CD4-positive, alpha-beta T cell treated with Interleukin-17A for 1 hour (primary cell): Measurements from ENCODE around the gene COQ4.
"Not testable (repeated sequence)": the region's sequence is repeated elsewhere in the genome, so short reads cannot be mapped to it uniquely, and the experiment has no call there.

ENCODE experiments used
- DNase-seq: peaks from one replicate; pipeline ENCODE4 v3.0.0-alpha.2; 2020

COQ4 gene

DNA sequence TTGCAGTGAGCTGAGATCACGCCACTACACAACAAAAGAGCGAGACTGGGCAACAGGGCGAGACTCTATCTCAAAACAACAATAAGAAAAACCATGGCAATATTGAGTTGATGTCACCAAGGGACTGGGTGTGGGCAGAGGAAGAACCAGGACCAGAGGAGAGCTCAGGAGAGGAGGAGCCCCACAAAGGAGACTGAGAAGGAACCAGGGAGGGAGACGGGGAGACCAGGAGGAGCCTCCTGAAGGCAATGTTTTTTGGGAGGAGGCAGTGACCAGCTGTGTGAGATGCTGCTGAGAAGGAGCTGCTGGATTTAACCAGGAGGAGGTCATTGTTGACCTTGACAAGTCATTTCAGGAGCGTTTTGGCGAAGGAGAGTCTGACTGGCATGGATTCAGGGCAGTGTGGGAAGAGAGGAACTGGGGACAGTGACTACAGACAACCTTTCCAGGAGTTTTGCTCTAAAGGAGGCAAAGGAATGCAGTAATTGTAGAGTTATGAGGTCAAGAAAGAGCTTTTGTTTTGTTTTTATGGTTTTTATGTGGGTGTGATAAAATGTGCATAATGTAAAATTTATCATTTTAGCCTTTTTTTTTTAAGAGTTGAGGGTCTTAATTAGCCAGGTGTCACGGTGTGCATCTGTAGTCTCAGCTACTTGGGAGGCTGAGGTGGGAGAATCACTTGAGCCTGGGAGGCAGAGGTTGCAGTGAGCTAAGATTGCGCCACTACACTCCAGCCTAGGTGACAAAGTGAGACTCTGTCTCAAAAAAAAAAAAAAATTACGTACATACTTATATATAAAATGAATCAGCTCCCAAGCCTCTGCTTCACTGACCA is 18.3 kb upstream of the COQ4 start:
- no peak for DNase-seq

DNA sequence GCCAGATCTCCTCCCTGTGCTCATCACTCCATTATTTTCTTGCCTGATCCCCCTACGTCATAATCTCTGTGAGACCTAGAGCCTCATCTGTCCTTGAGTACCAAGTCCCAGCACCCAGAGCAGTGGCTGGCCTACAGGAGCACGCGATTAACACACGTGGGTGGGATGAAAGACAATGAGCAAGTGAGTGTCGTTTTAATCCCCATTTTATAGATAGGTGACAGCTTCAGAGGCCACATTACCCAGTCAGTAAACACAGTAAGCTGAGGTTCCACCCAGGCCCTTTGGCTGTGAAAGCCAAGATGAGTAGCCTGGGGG is 17.7 kb upstream of the COQ4 start:
- no peak for DNase-seq

DNA sequence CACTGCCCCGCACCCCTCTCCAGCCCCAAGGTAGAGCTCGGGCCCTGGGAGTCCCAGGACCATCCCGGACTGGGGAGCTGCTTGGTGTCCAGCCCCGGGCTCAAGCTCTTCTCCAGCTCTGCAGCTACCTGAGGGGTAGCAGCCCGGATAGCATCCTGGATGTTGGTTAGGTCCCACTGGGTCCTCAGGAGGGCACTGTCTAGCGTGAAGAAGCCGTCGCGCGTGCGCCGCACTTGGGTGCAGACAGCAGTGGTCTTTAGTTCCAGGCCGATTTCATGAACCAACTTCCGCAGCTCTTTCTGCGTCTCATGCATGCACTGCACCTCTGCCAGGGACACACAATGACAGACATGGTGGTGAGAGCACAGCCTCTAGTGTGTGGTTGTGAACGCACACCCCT is 13.1 kb upstream of the COQ4 start:
- no peak for DNase-seq

DNA sequence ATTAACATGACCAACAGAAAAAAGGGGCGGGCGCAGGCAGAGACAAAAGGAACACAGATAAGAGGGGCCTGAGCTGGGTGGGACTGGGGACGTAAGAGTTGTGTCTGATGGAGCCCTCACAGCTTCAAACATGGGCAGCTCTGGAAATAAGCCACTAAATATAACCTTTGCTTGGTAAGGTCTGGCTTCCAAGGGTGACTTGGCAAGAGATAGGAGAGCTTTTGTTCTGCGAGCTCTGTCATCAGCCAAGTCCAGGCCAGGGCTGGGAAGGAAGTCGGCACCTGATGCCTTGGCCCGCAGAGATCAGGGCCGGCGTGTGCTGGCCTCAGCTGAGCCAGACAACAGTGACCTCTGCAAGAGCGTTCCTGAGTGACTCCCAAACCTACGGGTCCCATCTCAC is 12.2 kb upstream of the COQ4 start:
- no peak for DNase-seq

GRCh38 chr9:128314697-128315096 is 7.9 kb upstream of the COQ4 start:
- DNase-seq, result no peak

GRCh38 chr9:128316421-128316820 is 6.2 kb upstream of the COQ4 start:
- no peak for DNase-seq

DNA sequence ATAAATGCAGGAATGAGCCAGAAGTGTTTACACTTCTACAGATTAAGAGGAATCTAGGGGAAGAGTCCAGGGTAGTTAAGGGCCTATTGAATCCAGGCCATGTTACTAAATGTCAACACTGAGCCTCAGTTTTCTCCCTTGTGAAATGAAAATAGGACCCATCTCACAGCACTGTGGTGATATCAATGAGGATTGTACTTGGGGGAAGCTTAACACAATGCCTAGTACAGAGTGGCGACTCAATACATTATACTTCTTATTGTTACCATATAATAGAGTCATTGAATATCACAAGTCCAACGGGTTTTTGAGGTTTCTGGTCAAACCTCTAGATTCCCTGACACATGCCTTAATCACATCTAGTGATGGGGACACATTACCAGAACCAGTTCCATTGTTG is 5.0 kb upstream of the COQ4 start:
- DNase-seq, result no peak

DNA sequence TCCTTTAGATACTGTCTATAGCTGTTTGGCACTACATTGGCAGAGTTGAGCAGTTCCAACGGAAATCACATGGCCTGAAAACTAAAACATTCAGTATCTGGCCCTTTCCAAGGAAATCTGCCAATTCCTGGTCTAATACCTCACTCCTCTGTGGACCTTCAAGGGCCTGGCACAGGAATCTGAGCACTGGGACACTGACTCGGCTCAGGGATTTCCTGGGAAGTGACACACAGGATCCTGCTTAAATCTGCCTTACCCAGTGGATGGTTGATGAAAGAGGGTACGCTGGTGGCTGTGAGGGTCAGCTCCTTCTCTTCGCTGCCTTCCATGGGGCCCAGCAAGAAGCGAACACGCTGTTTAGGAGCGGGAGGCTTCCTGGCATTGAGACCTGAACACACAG is 1.3 kb upstream of the COQ4 start:
- no peak for DNase-seq

GRCh38 chr9:128321879-128322403 is 698 bp upstream of the COQ4 start:
- DNase-seq, result no peak

- no peak for DNase-seq
Observed at GRCh38 chr9:128323212-128323730, 632 bp downstream of the COQ4 start.

DNA sequence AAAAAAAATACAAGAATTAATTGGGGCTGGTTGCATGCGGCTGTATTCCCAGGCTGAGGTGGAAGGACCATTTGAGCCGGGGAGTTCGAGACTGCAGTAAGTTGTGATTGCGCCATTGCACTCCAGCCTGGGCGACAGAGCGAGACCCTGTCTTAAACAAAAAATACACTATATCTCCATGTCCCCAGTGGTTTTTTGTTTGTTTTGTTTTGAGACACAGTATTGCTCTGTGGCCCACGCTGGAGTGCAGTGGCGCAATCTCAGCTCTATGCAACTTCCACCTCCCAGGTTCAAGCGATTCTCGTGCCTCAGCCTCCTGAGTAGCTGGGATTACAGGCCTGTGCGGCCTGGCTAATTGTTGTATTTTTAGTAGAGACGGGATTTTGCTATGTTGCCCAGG is 1.2 kb downstream of the COQ4 start:
- no peak for DNase-seq

GRCh38 chr9:128324401-128324800 is 1.8 kb downstream of the COQ4 start:
- DNase-seq, result no peak

- no peak for DNase-seq
Observed at GRCh38 chr9:128325629-128326028, 3.0 kb downstream of the COQ4 start.

DNA sequence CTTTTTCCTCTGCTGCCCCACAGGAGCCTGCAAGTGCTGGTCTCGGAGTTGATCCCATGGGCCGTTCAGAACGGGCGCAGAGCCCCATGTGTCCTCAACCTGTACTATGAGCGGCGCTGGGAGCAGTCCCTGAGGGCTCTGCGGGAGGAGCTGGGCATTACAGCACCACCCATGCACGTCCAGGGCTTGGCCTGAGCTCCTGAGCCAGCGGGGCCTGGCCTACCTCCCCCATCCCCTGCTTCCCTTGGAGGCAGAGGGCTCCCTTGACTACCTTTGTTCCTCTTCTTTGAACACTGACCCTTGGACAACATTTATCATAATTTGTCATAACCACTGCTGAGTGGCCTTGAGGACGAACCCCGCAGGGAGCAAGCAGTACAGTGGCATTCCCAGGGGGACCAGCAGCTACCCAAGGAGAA is 10.8 kb downstream of the COQ4 start:
- no peak for DNase-seq

DNA sequence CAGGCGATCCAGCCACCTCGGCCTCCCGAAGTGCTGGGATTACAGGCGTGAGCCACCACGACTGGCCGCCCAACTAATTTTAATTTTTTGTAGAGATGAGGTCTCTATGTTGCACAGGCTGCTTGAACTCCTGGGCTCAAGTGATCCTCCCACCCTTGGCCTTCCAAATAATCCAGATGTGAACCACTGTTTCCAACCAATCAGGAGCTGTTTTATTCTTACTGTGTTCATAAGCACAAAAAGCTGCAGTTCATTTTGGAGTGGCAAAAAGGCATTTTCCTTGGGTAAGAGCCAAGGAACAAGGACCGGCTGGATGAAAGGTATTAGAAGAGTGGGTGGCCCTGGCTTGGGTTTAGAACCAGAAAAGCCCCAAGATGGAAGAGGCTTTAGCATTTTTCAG is 12.5 kb downstream of the COQ4 start:
- no peak for DNase-seq

GRCh38 chr9:128335914-128336313 is 13.3 kb downstream of the COQ4 start:
- DNase-seq, result no peak

DNA sequence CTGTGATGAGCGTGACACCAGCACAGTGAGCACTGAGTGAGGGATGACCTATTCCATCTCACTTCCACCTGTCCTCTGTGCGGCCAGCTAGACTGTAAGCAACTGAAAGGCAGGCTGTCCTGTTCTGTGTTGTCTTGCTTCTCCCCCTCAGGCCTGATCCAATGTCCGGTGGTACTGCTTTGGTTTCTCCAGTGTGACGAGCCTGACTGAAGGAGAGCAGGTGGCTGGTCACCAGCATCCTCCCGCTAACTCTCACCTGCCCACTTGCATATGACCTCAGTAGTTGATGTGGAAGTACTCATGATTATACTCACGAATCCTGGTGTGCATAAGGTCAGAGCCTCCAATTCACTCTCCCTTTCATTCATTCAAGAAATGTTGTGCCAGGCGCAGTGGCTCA is 15.3 kb downstream of the COQ4 start:
- no peak for DNase-seq

- DNase-seq, result not testable (repeated sequence)
Observed at GRCh38 chr9:128338852-128339614, 16.4 kb downstream of the COQ4 start.

- DNase-seq, result peak; percentile 84
Observed at GRCh38 chr9:128339761-128340690, 17.4 kb downstream of the COQ4 start, which contains the start of gene SLC27A4. Gene SLC27A4, plus strand, starts transcription at chr9:128340527. Its CDS starts 2,606 bp downstream, at chr9:128343133.

DNA sequence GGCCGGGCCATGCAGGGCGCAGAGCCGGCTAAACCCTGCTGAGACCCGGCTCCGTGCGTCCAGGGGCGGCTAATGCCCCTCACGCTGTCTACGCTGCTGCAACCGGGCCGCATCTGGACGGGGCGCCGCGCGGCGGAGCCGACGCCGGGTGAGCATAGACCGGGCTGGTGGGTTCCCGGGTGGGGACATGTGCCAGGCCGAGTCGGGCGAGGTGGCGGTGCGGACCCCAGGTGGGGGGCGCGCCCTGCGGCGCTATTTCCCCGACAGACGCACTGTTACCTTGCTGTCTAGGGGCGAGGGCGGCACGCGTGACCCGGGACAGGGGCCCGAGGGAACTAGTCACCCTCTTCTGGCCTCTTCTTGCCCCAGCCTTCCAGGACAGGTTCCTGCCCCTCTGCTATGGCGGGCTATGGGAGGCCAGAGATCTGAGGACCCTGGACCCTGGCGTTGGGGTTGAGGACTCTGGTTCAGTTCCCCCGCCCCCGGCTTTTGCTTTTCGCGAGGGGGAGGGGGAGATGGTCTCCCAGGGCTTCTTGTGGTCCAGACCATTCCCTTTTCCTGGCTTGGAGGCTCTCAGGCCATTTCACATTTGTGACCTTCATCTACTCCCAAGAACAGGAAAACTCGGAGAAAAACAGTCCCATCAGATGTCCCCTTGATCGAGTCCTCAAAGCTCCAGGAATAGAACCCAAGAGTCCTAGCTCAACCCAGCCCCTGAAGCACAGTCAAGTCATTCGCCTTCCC is 18.2 kb downstream of the COQ4 start:
- no peak for DNase-seq

GRCh38 chr9:128341435-128341849 is 18.8 kb downstream of the COQ4 start:
- peak; percentile 81 for DNase-seq
